SK-N-SH (cell line): Measurements from ENCODE around the gene MAP3K7.

Experiments
- RAD21 ChIP-seq: IDR thresholded peaks from 2 replicates; pipeline ENCODE4 v1.6.1; 2012; ENCODE audit warnings: mild to moderate bottlenecking, low read length
- RCOR1 ChIP-seq: fragments of 150-350 bp; IDR thresholded peaks from 2 replicates; pipeline ENCODE4 v1.6.1; 2017; ENCODE audit warnings: antibody characterized with exemption, low read length
- USF1 ChIP-seq: IDR thresholded peaks from 2 replicates; pipeline ENCODE4 v1.4.0; 2012; ENCODE audit warnings: low read depth, borderline replicate concordance
- ZBTB33 ChIP-seq: IDR thresholded peaks from 2 replicates; pipeline ENCODE4 v1.4.0; 2012; ENCODE audit warnings: low read depth, borderline replicate concordance

DNA sequence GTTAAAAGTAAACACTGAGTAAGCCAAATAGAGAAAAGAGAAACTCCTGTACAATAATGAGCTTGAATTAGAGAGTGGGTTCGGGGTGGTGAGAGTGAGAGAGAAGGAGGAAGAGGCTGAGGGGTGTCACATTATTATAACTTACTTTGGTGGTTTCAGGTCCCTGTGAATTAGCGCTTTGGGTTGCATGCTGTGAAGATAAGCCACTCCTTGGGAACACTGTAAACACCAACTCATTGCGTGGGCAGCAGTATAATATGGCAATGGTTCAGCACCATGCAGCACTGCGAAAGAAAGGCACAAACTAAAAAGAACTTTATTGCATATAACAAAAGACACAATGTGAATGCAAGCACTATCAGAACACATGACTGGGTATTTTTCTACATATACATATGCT is 26.9 kb downstream of the MAP3K7 start:
- TF ChIP-seq ZBTB33 (no peak), RAD21 (no peak), USF1 (no peak), RCOR1 (no peak)
